Neural cell (in vitro differentiated cells): ENCODE results near the gene ALK. TPM values are rescaled to one million over a fixed set of nuclear protein-coding genes. Genes with fewer than 3 reads are reported as not detected.

Experiments
- H2AFZ ChIP-seq: fragments of 200-600, 300-800 bp; sonication (generic), shearing (Covaris generic); 2 replicates; pipeline ENCODE4 v1.6.0; 2014; ENCODE audit warnings: low read depth, mild to moderate bottlenecking, antibody characterized with exemption, low read length, moderate library complexity
- H3F3A ChIP-seq: fragments of 200-600 bp; shearing (Covaris generic); 2 replicates; pipeline ENCODE4 v1.6.1; 2016; ENCODE audit warnings: mild to moderate bottlenecking, moderate library complexity, mixed read lengths, antibody characterized with exemption, low read length; ENCODE audit not compliant: insufficient read depth, poor library complexity, severe bottlenecking
- H3K27ac ChIP-seq: fragments of 200-600, 300-800 bp; sonication (generic), shearing (Covaris generic); 2 replicates; pipeline ENCODE4 v1.5.1; 2014; ENCODE audit warnings: mild to moderate bottlenecking, low read length, moderate library complexity
- H3K27me3 ChIP-seq: fragments of 300-800, 200-600 bp; sonication (generic), shearing (Covaris generic); 2 replicates; pipeline ENCODE4 v1.6.0; 2014; ENCODE audit warnings: mild to moderate bottlenecking, low read depth, low read length, moderate library complexity; ENCODE audit not compliant: insufficient read depth
- H3K36me3 ChIP-seq: fragments of 300-800, 200-600 bp; sonication (generic), shearing (Covaris generic); 2 replicates; pipeline ENCODE4 v1.5.1; 2014; ENCODE audit warnings: mild to moderate bottlenecking, antibody characterized with exemption, low read length, moderate library complexity; ENCODE audit not compliant: insufficient read depth
- H3K4me2 ChIP-seq: fragments of 300-800, 200-600 bp; sonication (generic), shearing (Covaris generic); 2 replicates; pipeline ENCODE4 v1.6.0; 2014; ENCODE audit warnings: mild to moderate bottlenecking, low read length
- H3K4me3 ChIP-seq: fragments of 300-800, 200-600 bp; sonication (generic), shearing (Covaris generic); 2 replicates; pipeline ENCODE4 v1.5.1; 2014; ENCODE audit warnings: mild to moderate bottlenecking, low read length, moderate library complexity
- H3K79me2 ChIP-seq: fragments of 200-600 bp; shearing (Covaris generic); replicated peaks from 2 replicates; pipeline ENCODE4 v1.6.0; 2014; ENCODE audit warnings: mild to moderate bottlenecking, low read length, moderate library complexity; ENCODE audit not compliant: insufficient read depth
- H3K9ac ChIP-seq: fragments of 300-800, 200-600 bp; sonication (generic), shearing (Covaris generic); 2 replicates; pipeline ENCODE4 v1.6.1; 2016; ENCODE audit warnings: mild to moderate bottlenecking, low read length, mixed read lengths
- H3K9me2 ChIP-seq: fragments of 200-600 bp; shearing (Covaris generic); 2 replicates; pipeline ENCODE4 v1.6.1; 2016; ENCODE audit warnings: mild to moderate bottlenecking, low read length, mixed read lengths; ENCODE audit not compliant: insufficient read depth
- H3K9me3 ChIP-seq: fragments of 200-600, 300-800 bp; sonication (generic), shearing (Covaris generic); 2 replicates; pipeline ENCODE4 v1.6.1; 2016; ENCODE audit warnings: mild to moderate bottlenecking, mixed run types, low read length, moderate library complexity, mixed read lengths
- H4K20me1 ChIP-seq: fragments of 200-600 bp; shearing (Covaris generic); 2 replicates; pipeline ENCODE4 v1.6.1; 2016; ENCODE audit warnings: mild to moderate bottlenecking, mixed run types; ENCODE audit not compliant: insufficient read depth
- CTCF ChIP-seq: fragments of 450-650 bp; IDR thresholded peaks from 2 replicates; pipeline ENCODE4 v1.5.1; 2014; ENCODE audit warnings: antibody characterized with exemption, mild to moderate bottlenecking, moderate library complexity; ENCODE audit not compliant: poor library complexity, severe bottlenecking
- EP300 ChIP-seq: fragments of 450-650 bp; conservative IDR thresholded peaks from 2 replicates; pipeline ENCODE4 v1.6.1; 2014; ENCODE audit warnings: antibody characterized with exemption, mild to moderate bottlenecking, moderate library complexity; ENCODE audit not compliant: poor library complexity, severe bottlenecking
- EZH2 ChIP-seq: fragments of 200-600, 300-800 bp; shearing (Covaris generic), sonication (generic); IDR thresholded peaks from 2 replicates; pipeline ENCODE4 v1.6.1; 2014; ENCODE audit warnings: antibody characterized with exemption, low read length, borderline replicate concordance, mild to moderate bottlenecking; ENCODE audit not compliant: insufficient read depth, poor library complexity, severe bottlenecking
- MXI1 ChIP-seq: fragments of 450-650 bp; conservative IDR thresholded peaks from 2 replicates; pipeline ENCODE4 v1.6.1; 2014; ENCODE audit warnings: antibody characterized with exemption, mild to moderate bottlenecking; ENCODE audit not compliant: poor library complexity, severe bottlenecking
- POLR2AphosphoS5 ChIP-seq: IDR thresholded peaks from 2 replicates; pipeline ENCODE4 v1.6.1; 2012
- RAD21 ChIP-seq: fragments of 450-650 bp; conservative IDR thresholded peaks from 2 replicates; pipeline ENCODE4 v1.6.1; 2014; ENCODE audit warnings: antibody characterized with exemption, mild to moderate bottlenecking, moderate library complexity
- REST ChIP-seq: IDR thresholded peaks from 2 replicates; pipeline ENCODE4 v1.6.1; 2012; ENCODE audit warnings: borderline replicate concordance
- SMC3 ChIP-seq: fragments of 450-650 bp; conservative IDR thresholded peaks from 2 replicates; pipeline ENCODE4 v1.6.1; 2014; ENCODE audit warnings: antibody characterized with exemption, mild to moderate bottlenecking, moderate library complexity; ENCODE audit not compliant: poor library complexity
- TAF1 ChIP-seq: IDR thresholded peaks from 2 replicates; pipeline ENCODE4 v1.6.1; 2012; ENCODE audit warnings: low read depth
- polyA plus RNA-seq: library from polyadenylated mRNA; depleted of rRNA; stranded (reverse); fragments of >200 nt; gene quantifications from 2 replicates; pipeline ENCODE4 v1.2.3, GENCODE V29; 2014

Gene ALK
- polyA plus RNA-seq, 1 donor from 2014 or later: 7.1 TPM

- no peak overlapping the region for H2AFZ ChIP-seq
- TF ChIP-seq POLR2AphosphoS5 (no peak), CTCF (no peak), EZH2 (no peak), SMC3 (no peak), REST (no peak), EP300 (no peak), MXI1 (no peak), RAD21 (no peak), TAF1 (no peak)
These were observed 329.8 kb downstream of the ALK start for GRCh38 chr2:29591600-29591999.

GRCh38 chr2:29590211-29590610 is 331.2 kb downstream of the ALK start:
- TF ChIP-seq SMC3 (no peak), REST (no peak), CTCF (no peak), RAD21 (no peak)
- H4K20me1 ChIP-seq: no peaks in the 10 kb centered on the region
- H3K4me3 ChIP-seq: no peak overlapping the region
- H3K9ac ChIP-seq: no peak overlapping the region
- H2AFZ ChIP-seq: no peak overlapping the region
- H3K36me3 ChIP-seq: no peaks in the 10 kb centered on the region
- H3F3A ChIP-seq: no peaks in the 10 kb centered on the region
- H3K9me3 ChIP-seq: no peaks in the 10 kb centered on the region
- no peaks in the 10 kb centered on the region for H3K79me2 ChIP-seq
- no peak overlapping the region for H3K27ac ChIP-seq
- H3K4me2 ChIP-seq: no peak overlapping the region
- no peaks in the 10 kb centered on the region for H3K9me2 ChIP-seq
- H3K27me3 ChIP-seq: no peaks in the 10 kb centered on the region

More at GRCh38 chr2:29591600-29591999, 329.8 kb downstream of the ALK start:
- H3K79me2 ChIP-seq: no peaks in the 10 kb centered on the region
- no peak overlapping the region for H3K4me3 ChIP-seq
- H3K36me3 ChIP-seq: no peaks in the 10 kb centered on the region
- H3K9ac ChIP-seq: no peak overlapping the region
- no peak overlapping the region for H3K27ac ChIP-seq
- no peaks in the 10 kb centered on the region for H3K9me3 ChIP-seq
- H3K27me3 ChIP-seq: no peaks in the 10 kb centered on the region
- H4K20me1 ChIP-seq: no peaks in the 10 kb centered on the region
- no peaks in the 10 kb centered on the region for H3F3A ChIP-seq
- no peaks in the 10 kb centered on the region for H3K9me2 ChIP-seq
- H3K4me2 ChIP-seq: no peak overlapping the region
